ENCODE results near the gene MPHOSPH10. TPM values are rescaled to one million over a fixed set of nuclear protein-coding genes. Genes with fewer than 3 reads are reported as not detected.
"Not testable (repeated sequence)": the region's sequence is repeated elsewhere in the genome, so short reads cannot be mapped to it uniquely, and the experiment has no call there.

MPHOSPH10 gene
- total RNA-seq, 2 experiments from 2014 or later: 27.0 to 32.3 TPM

- H3K9me3 Mint-ChIP-seq: no peaks in the 10 kb centered on the region
- intact Hi-C loops (cut with micrococcal nuclease): no loop called here
- no peaks in the 10 kb centered on the region for H3K27me3 Mint-ChIP-seq (ENCODE audit: low read depth)
- CTCF ChIA-PET: interaction anchor here (0.8 to 2.9 kb wide), 5 partner anchors 28 to 60 kb away, joined by 4 to 13 read pairs (median 9); partner anchors contain the start of gene NAGK
- H3K36me3 Mint-ChIP-seq (ENCODE audit: low read depth): peaks cover 4% of the 10 kb centered on the region
- H3K4me1 Mint-ChIP-seq (ENCODE audit: low read depth): peaks cover 16% of the 10 kb centered on the region
- H3K4me3 Mint-ChIP-seq: no peak overlapping the region
- H3K27ac Mint-ChIP-seq: no peak overlapping the region
- no peak for DNase-seq
Measured at GRCh38 chr2:71129114-71129901, 1.1 kb upstream of the MPHOSPH10 start.

DNA sequence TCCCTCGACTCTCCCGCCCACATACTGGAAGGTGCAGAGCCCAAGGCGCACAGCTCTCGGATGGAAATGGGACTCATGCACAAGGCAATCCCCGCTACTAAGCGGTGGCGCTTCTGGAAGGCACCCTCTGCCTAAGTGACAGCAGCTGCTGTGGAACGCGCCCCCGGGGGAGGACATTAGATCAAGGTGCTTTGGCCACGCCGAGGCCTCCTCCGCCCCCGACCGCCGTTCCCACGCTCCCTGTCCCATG is 607 bp upstream of the MPHOSPH10 start:
- H3K27ac Mint-ChIP-seq: no peak overlapping the region
- no peak overlapping the region for H3K4me3 Mint-ChIP-seq

DNA sequence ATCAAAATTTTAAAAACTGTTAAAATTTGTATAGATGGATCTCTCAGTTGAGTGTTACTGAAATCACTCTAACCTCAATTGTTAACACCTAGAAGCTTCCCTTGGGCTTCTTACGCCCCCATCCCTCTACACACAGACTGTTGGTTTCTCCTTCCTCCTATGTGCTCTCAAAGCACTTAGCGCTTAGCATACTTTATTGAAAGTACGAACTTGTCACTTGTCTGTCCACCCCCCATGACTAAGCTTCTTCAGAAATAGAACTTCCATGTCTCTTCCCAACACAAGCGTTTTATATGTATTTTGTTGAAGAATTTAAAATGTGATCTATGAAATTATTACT is 441 bp downstream of the MPHOSPH10 start:
- no peak for DNase-seq
- Mint-ChIP-seq H3K9me3 (no peaks in the 10 kb centered on the region), H3K27ac (no peak overlapping the region), H3K4me1 (ENCODE audit: low read depth) (peaks cover 12% of the 10 kb centered on the region), H3K4me3 (no peak overlapping the region), H3K27me3 (ENCODE audit: low read depth) (no peaks in the 10 kb centered on the region), H3K36me3 (ENCODE audit: low read depth) (peaks cover 8% of the 10 kb centered on the region)
- intact Hi-C loops (cut with micrococcal nuclease): loop anchor here (1.0 to 2.0 kb wide), 8 partner anchors 18 to 200 kb away; partner anchors contain the start of genes NAGK, PAIP2B and ZNF638
- CTCF ChIA-PET: interaction anchor here (0.6 to 2.9 kb wide), 7 partner anchors 13 to 65 kb away, joined by 3 to 13 read pairs (median 4); partner anchors contain the start of gene NAGK

More for the DNA sequence above, 607 bp upstream of the MPHOSPH10 start:
- no peak for DNase-seq
- Mint-ChIP-seq H3K9me3 (no peaks in the 10 kb centered on the region), H3K4me1 (ENCODE audit: low read depth) (peaks cover 16% of the 10 kb centered on the region), H3K27me3 (ENCODE audit: low read depth) (no peaks in the 10 kb centered on the region), H3K36me3 (ENCODE audit: low read depth) (peaks cover 8% of the 10 kb centered on the region)
- intact Hi-C loops (cut with micrococcal nuclease): loop anchor here (1.0 to 2.0 kb wide), 8 partner anchors 17 to 201 kb away; partner anchors contain the start of genes NAGK, PAIP2B and ZNF638
- CTCF ChIA-PET: interaction anchor here (1.9 to 2.9 kb wide), 3 partner anchors 29 to 61 kb away, joined by 9 to 13 read pairs (median 10); partner anchors contain the start of gene NAGK

DNA sequence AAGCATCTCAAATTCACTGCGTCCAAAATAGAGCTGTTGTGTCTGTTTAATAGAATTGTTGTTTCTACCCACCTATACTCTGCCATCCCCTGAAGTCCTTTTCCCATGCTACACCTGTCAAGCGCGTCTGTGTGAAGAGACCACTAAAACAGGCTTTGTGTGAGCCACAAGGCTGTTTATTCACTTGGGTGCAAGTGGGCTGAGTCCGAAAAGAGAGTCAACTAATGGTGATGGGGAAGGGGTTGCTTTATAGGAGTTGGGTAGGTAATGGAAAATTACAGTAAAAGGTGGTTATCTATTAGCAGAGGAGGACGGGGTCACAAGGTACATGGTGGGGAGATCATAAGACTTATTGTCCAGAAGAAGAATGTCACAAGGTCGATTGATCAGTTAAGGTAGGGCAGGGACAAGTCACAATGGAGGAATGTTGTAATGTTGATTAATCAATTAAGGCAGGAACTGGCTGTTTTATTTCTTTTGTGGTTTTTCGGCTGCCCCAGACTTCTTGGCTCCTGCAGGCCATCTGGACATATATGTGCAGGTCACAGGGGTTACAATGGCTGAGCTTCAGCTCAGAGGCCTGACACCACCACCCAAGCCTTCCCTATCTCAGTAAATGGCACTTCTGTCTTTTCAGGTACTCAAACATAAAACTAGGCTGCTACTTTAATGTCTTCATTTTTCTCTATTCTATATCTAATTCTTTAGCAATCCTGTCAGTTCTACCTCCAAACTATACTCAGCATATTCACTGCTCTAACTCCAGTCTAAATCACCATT is 1.1 kb downstream of the MPHOSPH10 start:
- CTCF ChIA-PET: interaction anchor here (0.7 to 2.9 kb wide), 6 partner anchors 12 to 63 kb away, joined by 3 to 13 read pairs (median 6); partner anchors contain the start of gene NAGK
- not testable (repeated sequence) for DNase-seq; H3K4me3 Mint-ChIP-seq; H3K27ac Mint-ChIP-seq; H3K36me3 Mint-ChIP-seq (ENCODE audit: low read depth); H3K9me3 Mint-ChIP-seq; H3K27me3 Mint-ChIP-seq (ENCODE audit: low read depth)
- intact Hi-C loops (cut with micrococcal nuclease): loop anchor here (2.0 kb wide), 1 partner anchor 19 kb away; no protein-coding TSS in a partner anchor
- H3K4me1 Mint-ChIP-seq (ENCODE audit: low read depth): peaks cover 11% of the 10 kb centered on the region

GRCh38 chr2:71133603-71134002 is 3.2 kb downstream of the MPHOSPH10 start:
- DNase-seq: no peak
- Mint-ChIP-seq H3K27ac (no peak overlapping the region), H3K27me3 (ENCODE audit: low read depth) (no peaks in the 10 kb centered on the region), H3K4me1 (ENCODE audit: low read depth) (no peaks in the 10 kb centered on the region), H3K4me3 (no peak overlapping the region), H3K9me3 (no peaks in the 10 kb centered on the region), H3K36me3 (ENCODE audit: low read depth) (peaks cover 15% of the 10 kb centered on the region)
- intact Hi-C loops (cut with micrococcal nuclease): no loop called here
- CTCF ChIA-PET: no interaction called here

DNA sequence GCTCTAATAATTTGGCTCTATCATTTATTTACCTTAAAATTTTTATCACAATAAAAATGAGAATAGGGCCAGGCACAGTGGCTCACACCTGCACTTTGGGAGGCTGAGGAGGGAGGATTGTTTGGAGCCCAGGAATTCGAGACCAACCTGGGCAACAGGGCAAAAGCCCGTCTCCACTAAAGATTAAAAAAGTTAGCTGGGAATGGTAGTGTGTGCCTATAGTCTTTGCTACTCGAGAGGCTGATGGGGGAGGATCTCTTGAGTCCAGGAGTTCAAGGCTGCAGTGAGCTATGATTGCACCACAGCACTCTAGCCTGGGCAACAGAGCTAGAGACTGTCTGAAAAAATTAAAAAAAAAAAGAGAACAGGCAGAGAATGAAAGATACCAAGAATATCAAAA is 5.7 kb downstream of the MPHOSPH10 start:
- H3K4me3 Mint-ChIP-seq: no peak overlapping the region
- H3K36me3 Mint-ChIP-seq (ENCODE audit: low read depth): peaks cover 28% of the 10 kb centered on the region
- DNase-seq: no peak
- intact Hi-C loops (cut with micrococcal nuclease): no loop called here
- no peak overlapping the region for H3K27ac Mint-ChIP-seq
- no peaks in the 10 kb centered on the region for H3K27me3 Mint-ChIP-seq (ENCODE audit: low read depth)
- CTCF ChIA-PET: no interaction called here
- H3K9me3 Mint-ChIP-seq: no peaks in the 10 kb centered on the region
- no peaks in the 10 kb centered on the region for H3K4me1 Mint-ChIP-seq (ENCODE audit: low read depth)

- Mint-ChIP-seq H3K9me3 (no peaks in the 10 kb centered on the region), H3K36me3 (ENCODE audit: low read depth) (peaks cover 39% of the 10 kb centered on the region), H3K4me1 (ENCODE audit: low read depth) (no peaks in the 10 kb centered on the region), H3K27me3 (ENCODE audit: low read depth) (no peaks in the 10 kb centered on the region), H3K4me3 (no peak overlapping the region), H3K27ac (no peak overlapping the region)
- intact Hi-C loops (cut with micrococcal nuclease): no loop called here
- DNase-seq: no peak
- CTCF ChIA-PET: interaction anchor here (1.0 to 3.7 kb wide), 3 partner anchors 13 to 83 kb away, joined by 3 to 14 read pairs (median 4); partner anchors contain the start of gene PAIP2B
Measured at GRCh38 chr2:71143782-71144181, 13.3 kb downstream of the MPHOSPH10 start.

DNA sequence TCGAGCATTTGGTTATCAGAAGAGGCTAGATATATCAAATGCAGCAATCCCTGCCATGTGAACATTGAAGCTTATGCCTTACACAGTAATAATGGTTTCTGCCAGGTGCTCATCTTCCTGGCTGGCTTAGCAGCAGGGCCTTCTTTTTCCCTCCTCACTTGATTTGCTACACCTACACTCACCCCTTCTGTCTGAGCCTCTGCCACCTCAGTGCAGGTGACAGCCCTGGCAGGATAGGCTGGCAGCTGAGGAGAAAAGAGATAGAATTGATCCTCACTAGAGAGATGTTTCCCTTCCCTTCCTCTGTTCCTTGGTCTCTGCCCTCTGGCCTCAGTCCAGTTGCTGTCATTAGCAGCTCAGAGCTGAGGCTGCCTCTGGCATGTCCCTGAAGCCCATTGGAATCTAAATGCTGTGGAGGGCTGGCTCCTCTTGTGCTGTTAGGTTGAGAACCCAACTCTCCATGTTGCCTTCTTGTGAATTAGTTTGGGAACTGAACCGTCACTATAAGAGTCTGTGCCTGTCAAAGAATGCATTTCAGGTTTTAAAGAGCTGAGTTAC is 18.2 kb downstream of the MPHOSPH10 start:
- Mint-ChIP-seq H3K27me3 (ENCODE audit: low read depth) (no peaks in the 10 kb centered on the region), H3K4me3 (no peak overlapping the region), H3K27ac (no peak overlapping the region), H3K36me3 (ENCODE audit: low read depth) (peaks cover 19% of the 10 kb centered on the region), H3K9me3 (no peaks in the 10 kb centered on the region), H3K4me1 (ENCODE audit: low read depth) (no peaks in the 10 kb centered on the region)
- CTCF ChIA-PET: interaction anchor here (0.8 to 1.2 kb wide), 7 partner anchors 8 to 201 kb away, joined by 3 to 4 read pairs (median 3); no protein-coding TSS in a partner anchor
- no peak for DNase-seq
- intact Hi-C loops (cut with micrococcal nuclease): no loop called here

DNA sequence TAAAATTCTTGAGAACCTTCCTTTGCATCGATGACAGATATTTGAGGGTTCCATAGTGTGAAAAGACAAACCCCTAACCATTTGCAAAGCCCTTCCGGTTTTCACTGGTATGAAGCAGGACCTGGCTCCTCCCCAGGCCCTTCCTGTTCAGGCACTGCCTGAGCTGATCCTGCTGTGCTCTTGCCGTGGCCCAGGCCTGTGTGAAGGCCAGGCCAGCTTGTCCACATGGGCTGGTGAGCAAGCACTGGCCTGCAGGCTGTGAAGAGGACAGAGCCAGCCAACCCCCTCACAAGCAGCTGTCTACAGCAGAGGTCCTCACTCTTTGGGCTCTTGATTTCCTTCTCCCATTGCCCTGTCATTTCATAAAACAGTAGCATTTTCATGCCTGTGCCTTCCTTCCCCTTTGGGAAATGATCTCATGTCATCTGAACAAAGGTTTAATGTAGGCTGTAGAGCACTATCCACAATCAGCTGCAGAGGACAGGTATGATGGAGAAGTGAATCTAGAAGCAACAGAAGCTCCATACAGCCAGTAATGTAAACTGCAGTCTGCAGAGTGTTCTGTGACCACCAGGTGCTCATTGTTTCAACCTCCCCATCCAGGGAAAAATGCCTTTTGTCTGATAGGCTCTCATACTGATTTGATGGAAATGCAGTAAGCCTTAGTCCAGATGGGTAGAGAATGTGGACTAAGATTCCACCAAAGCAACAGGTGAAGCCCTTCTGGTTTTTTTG is 19.8 kb downstream of the MPHOSPH10 start:
- Mint-ChIP-seq H3K36me3 (ENCODE audit: low read depth) (peaks cover 8% of the 10 kb centered on the region), H3K4me3 (no peak overlapping the region), H3K27me3 (ENCODE audit: low read depth) (no peaks in the 10 kb centered on the region), H3K9me3 (no peaks in the 10 kb centered on the region), H3K4me1 (ENCODE audit: low read depth) (no peaks in the 10 kb centered on the region), H3K27ac (no peak overlapping the region)
- DNase-seq: no peak
- CTCF ChIA-PET: interaction anchor here (0.6 to 1.2 kb wide), 2 partner anchors 13 to 80 kb away, joined by 3 read pairs; no protein-coding TSS in a partner anchor
- intact Hi-C loops (cut with micrococcal nuclease): no loop called here

DNA sequence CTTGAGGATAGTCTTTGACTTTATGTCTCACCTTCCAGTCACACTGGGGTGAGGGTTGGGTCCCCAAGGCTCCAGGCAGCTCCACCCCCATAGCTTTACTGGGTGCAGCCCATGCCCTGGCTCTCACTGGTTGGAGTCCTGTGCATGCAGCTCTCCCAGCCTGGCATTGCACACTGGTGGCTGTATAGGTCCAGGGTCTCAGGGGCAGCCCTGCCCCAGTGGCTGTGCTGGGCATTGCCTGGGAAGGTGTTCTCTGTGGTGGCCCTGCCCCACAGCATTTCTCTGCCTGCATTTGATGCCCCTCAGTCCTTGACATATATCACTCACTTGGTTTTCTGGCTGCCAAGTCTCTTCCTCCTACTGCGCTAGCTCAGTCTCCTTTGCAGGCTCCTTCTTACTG is 21.2 kb downstream of the MPHOSPH10 start:
- H3K27me3 Mint-ChIP-seq (ENCODE audit: low read depth): no peaks in the 10 kb centered on the region
- CTCF ChIA-PET: interaction anchor here (0.7 to 0.8 kb wide), 2 partner anchors 81 to 148 kb away, joined by 3 read pairs; no protein-coding TSS in a partner anchor
- intact Hi-C loops (cut with micrococcal nuclease): no loop called here
- DNase-seq: no peak
- no peaks in the 10 kb centered on the region for H3K9me3 Mint-ChIP-seq
- peaks cover 7% of the 10 kb centered on the region for H3K36me3 Mint-ChIP-seq (ENCODE audit: low read depth)
- no peak overlapping the region for H3K4me3 Mint-ChIP-seq
- no peaks in the 10 kb centered on the region for H3K4me1 Mint-ChIP-seq (ENCODE audit: low read depth)
- H3K27ac Mint-ChIP-seq: no peak overlapping the region

GRCh38 chr2:71153585-71154224 is 23.3 kb downstream of the MPHOSPH10 start:
- CTCF ChIA-PET: interaction anchor here (0.6 to 2.0 kb wide), 4 partner anchors 53 to 187 kb away, joined by 3 to 9 read pairs (median 4); no protein-coding TSS in a partner anchor
- Mint-ChIP-seq H3K27ac (no peak overlapping the region), H3K36me3 (ENCODE audit: low read depth) (no peaks in the 10 kb centered on the region), H3K4me1 (ENCODE audit: low read depth) (peaks cover 2% of the 10 kb centered on the region), H3K9me3 (no peaks in the 10 kb centered on the region), H3K27me3 (ENCODE audit: low read depth) (no peaks in the 10 kb centered on the region), H3K4me3 (no peak overlapping the region)
- DNase-seq: no peak
- intact Hi-C loops (cut with micrococcal nuclease): loop anchor here (2.0 kb wide), 1 partner anchor 131 kb away; no protein-coding TSS in a partner anchor
